K562 (cell line): ENCODE measurements around the gene CDC42EP1. TPM values are rescaled to one million over a fixed set of nuclear protein-coding genes. Genes with fewer than 3 reads are reported as not detected.
A peak's percentile ranks its signal among the peaks of the same experiment; 100 is the strongest.

ENCODE experiments used
- ATAC-seq: fragments of 200-7000 bp; cut with Tn5 transposase; 3 replicates; pipeline ENCODE4 v1.9.1; 2020; ENCODE audit warnings: moderate library complexity
- BruUV-seq: library from RNA; stranded (reverse); fragments of 400-500 nt; replicated peaks from 2 replicates; lab custom pipeline; 2021; lab: Mats Ljungman, UMichigan
- CTCF ChIA-PET: fragments of 300-600 bp; formaldehyde crosslinking; extraction: SDS; loops from one replicate; lab custom pipeline; 2021; ENCODE audit warnings: low intra/inter-chr PET ratio; lab: Yijun Ruan, JAX
- POLR2A ChIA-PET: fragments of 300-600, 350-650 bp; sonication (Branson Sonifier 250); formaldehyde crosslinking; extraction: SDS; loops from one replicate; lab custom pipeline; 2021; ENCODE audit warnings: antibody characterized with exemption, inconsistent platforms; lab: Yijun Ruan, JAX
- DNase-seq, 4 experiments: peaks; one replicate each; pipeline versions ENCODE4 v3.0.0 to v3.0.0-alpha.2; 2011 to 2018; ENCODE audit warnings: low spot score in 3 of 4, mixed read lengths in 3 of 4; ENCODE audit errors: extremely low read depth in 1 of 4
- FAIRE-seq: peaks from 2 replicates; lab custom pipeline; 2011; peaks lifted over from hg19 to GRCh38; lab: Jason Lieb, UNC
- H2AFZ ChIP-seq: 2 replicates; pipeline ENCODE4 v1.6.0; 2011; ENCODE audit warnings: low read depth, low read length, control low read depth, inconsistent platforms
- H3K27ac ChIP-seq: fragments of 200-600 bp; 3 replicates; pipeline ENCODE4 v1.8.0; 2011; ENCODE audit warnings: low read depth, mild to moderate bottlenecking, control low read depth, inconsistent platforms, low read length, moderate library complexity, mixed read lengths; ENCODE audit errors: extremely low read depth
- H3K27me3 ChIP-seq, 2 experiments: fragments of 300-600 bp in 1 of 2; 2 replicates in 1 of 2; 3 replicates in 1 of 2; pipeline versions ENCODE4 v1.6.0 to v1.8.0; 2011; ENCODE audit warnings: inconsistent platforms in 2 of 2, low read length in 2 of 2, mild to moderate bottlenecking in 1 of 2, mixed read lengths in 1 of 2, moderate library complexity in 1 of 2; ENCODE audit not compliant: control insufficient read depth in 2 of 2, insufficient read depth in 2 of 2
- H3K36me3 ChIP-seq: fragments of 300-600 bp; 3 replicates; pipeline ENCODE4 v1.8.0; 2011; ENCODE audit warnings: mild to moderate bottlenecking, low read length, inconsistent platforms; ENCODE audit not compliant: control insufficient read depth, insufficient read depth
- H3K4me1 ChIP-seq, 2 experiments: fragments of 200-600 bp in 1 of 2; replicated peaks in 1 of 2; 2 replicates in 1 of 2; 3 replicates in 1 of 2; pipeline versions ENCODE4 v1.5.1 to v1.8.0; 2011; ENCODE audit warnings: inconsistent platforms in 2 of 2, low read length in 2 of 2, mild to moderate bottlenecking in 1 of 2, mixed read lengths in 1 of 2, moderate library complexity in 1 of 2; ENCODE audit not compliant: control insufficient read depth in 2 of 2, insufficient read depth in 2 of 2
- H3K4me2 ChIP-seq: 2 replicates; pipeline ENCODE4 v1.6.1; 2011; ENCODE audit warnings: low read length, control low read depth, inconsistent platforms, mixed read lengths; ENCODE audit not compliant: insufficient read depth
- H3K4me3 ChIP-seq: fragments of 200-600 bp; sonication (generic), shearing (Covaris generic); 2 replicates; pipeline ENCODE4 v1.5.1; 2016; ENCODE audit warnings: control low read depth, inconsistent platforms
- H3K79me2 ChIP-seq: fragments of 200-600 bp; 3 replicates; pipeline ENCODE4 v1.8.0; 2011; ENCODE audit warnings: low read length, inconsistent platforms; ENCODE audit not compliant: control insufficient read depth, insufficient read depth
- H3K9ac ChIP-seq, 2 experiments: 2 replicates each; pipeline versions ENCODE4 v1.6.0 to v1.6.1; 2011; ENCODE audit warnings: low read depth in 2 of 2, low read length in 2 of 2, control low read depth in 1 of 2, inconsistent platforms in 1 of 2, mild to moderate bottlenecking in 1 of 2, mixed read lengths in 1 of 2; ENCODE audit not compliant: insufficient read depth in 1 of 2
- H3K9me1 ChIP-seq: one replicate; pipeline ENCODE4 v1.6.0; 2011; ENCODE audit warnings: inconsistent platforms, mild to moderate bottlenecking, low read length, moderate library complexity; ENCODE audit not compliant: control insufficient read depth, insufficient read depth
- H3K9me3 ChIP-seq: replicated peaks from 2 replicates; pipeline ENCODE4 v1.5.1; 2011; ENCODE audit warnings: low read depth, low read length, inconsistent platforms; ENCODE audit not compliant: control insufficient read depth, insufficient read depth
- H4K20me1 ChIP-seq: replicated peaks from 2 replicates; pipeline ENCODE4 v1.6.1; 2011; ENCODE audit warnings: low read length, inconsistent platforms, mixed read lengths; ENCODE audit not compliant: control insufficient read depth, insufficient read depth
- BCOR ChIP-seq: fragments of 450-650 bp; IDR thresholded peaks from 2 replicates; pipeline ENCODE4 v1.6.1; 2016
- CXXC5 ChIP-seq: fragments of 250-450 bp; sonication (Bioruptor Pico); IDR thresholded peaks from 2 replicates; pipeline ENCODE4 v1.8.0; 2022; ENCODE audit warnings: inconsistent platforms, mild to moderate bottlenecking, moderate library complexity
- FOXK1 ChIP-seq: sonication (generic); formaldehyde crosslinking; IDR thresholded peaks from 2 replicates; pipeline ENCODE4 v1.8.0; 2022; ENCODE audit warnings: missing genetic modification reagents, mild to moderate bottlenecking, borderline replicate concordance
- GTF2B ChIP-seq: IDR thresholded peaks from 2 replicates; pipeline ENCODE4 v1.6.1; 2011; ENCODE audit not compliant: insufficient read length; ENCODE audit errors: extremely low read depth
- HNRNPLL ChIP-seq: fragments of 200-400 bp; formaldehyde crosslinking; IDR thresholded peaks from 2 replicates; pipeline ENCODE4 v1.6.1; 2017; ENCODE audit warnings: low read length, low read depth, mild to moderate bottlenecking; ENCODE audit not compliant: poor library complexity, severe bottlenecking
- KLF6 ChIP-seq: fragments of 250-450 bp; sonication (Bioruptor Pico); IDR thresholded peaks from 2 replicates; pipeline ENCODE4 v1.4.0; 2020; ENCODE audit warnings: mild to moderate bottlenecking, moderate library complexity, borderline replicate concordance
- POLR2H ChIP-seq: IDR thresholded peaks from 2 replicates; pipeline ENCODE4 v1.6.1; 2016; ENCODE audit warnings: missing genetic modification characterization, low read depth, mild to moderate bottlenecking, control low read depth, missing compliant biosample characterization, moderate library complexity
- POLR3A ChIP-seq: IDR thresholded peaks from 2 replicates; pipeline ENCODE4 v1.6.1; 2011; ENCODE audit warnings: borderline replicate concordance, mild to moderate bottlenecking, moderate library complexity; ENCODE audit not compliant: insufficient read length, insufficient read depth; ENCODE audit errors: extremely low read depth
- RBM22 ChIP-seq: fragments of 200-400 bp; formaldehyde crosslinking; IDR thresholded peaks from 2 replicates; pipeline ENCODE4 v1.6.1; 2018; ENCODE audit warnings: low read length, low read depth; ENCODE audit not compliant: poor library complexity, severe bottlenecking
- RBM25 ChIP-seq: fragments of 200-400 bp; formaldehyde crosslinking; IDR thresholded peaks from 2 replicates; pipeline ENCODE4 v1.6.1; 2018; ENCODE audit warnings: low read length, low read depth, moderate library complexity; ENCODE audit not compliant: severe bottlenecking
- SAP30 ChIP-seq: fragments of 200-600 bp; sonication (generic); IDR thresholded peaks from 2 replicates; pipeline ENCODE4 v1.6.1; 2012; ENCODE audit warnings: borderline replicate concordance, low read depth, mild to moderate bottlenecking, moderate library complexity, low read length, control low read depth, inconsistent platforms; ENCODE audit not compliant: insufficient read depth, poor library complexity, severe bottlenecking
- STAG1 ChIP-seq: sonication (generic); formaldehyde crosslinking; IDR thresholded peaks from 2 replicates; pipeline ENCODE4 v1.5.0; 2020; ENCODE audit warnings: missing genetic modification reagents, borderline replicate concordance
- TRIM25 ChIP-seq: fragments of 450-650 bp; IDR thresholded peaks from 2 replicates; pipeline ENCODE4 v1.7.0; 2016; ENCODE audit warnings: borderline replicate concordance
- XRCC4 ChIP-seq: IDR thresholded peaks from one replicate; pipeline ENCODE4 v1.6.1; 2011; ENCODE audit not compliant: insufficient read depth, insufficient read length; ENCODE audit errors: extremely low read depth
- WGBS: fragments of 100-300 bp; shearing (Covaris generic); methylation state at CpG from one replicate; pipeline ENCODE4 v1.1.6; 2016; ENCODE audit warnings: low coverage, mixed read lengths; ENCODE audit not compliant: insufficient coverage; ENCODE audit errors: missing lambda C conversion rate; 5-methylcytosine and 5-hydroxymethylcytosine counted together
- in situ Hi-C: fragments of 300-500 bp; cut with MboI; formaldehyde crosslinking; loops from 4 replicates; pipeline ENCODE4 v1.15.0; 2018; ENCODE audit warnings: inconsistent platforms, mixed read lengths
- intact Hi-C: fragments of 100-400 bp; cut with micrococcal nuclease; formaldehyde crosslinking; loops from 2 replicates; pipeline ENCODE4 v1.14.2; 2022
- polyA plus RNA-seq, 8 experiments: library from polyadenylated mRNA; depleted of rRNA in 4 of 8; stranded (reverse) in 5 of 8; unstranded in 3 of 8; fragments of >200 nt; fragmentation: Nextera tagmentation in 2 of 8; fragmentation: Illumina TruSeq in 1 of 8; extraction: Ambion mirVana in 2 of 8; extraction: Trizol in 1 of 8; gene quantifications; 2 replicates each; pipeline versions ENCODE4 v1.2.1 to v1.2.3, GENCODE V29; 2011 to 2014; ENCODE audit warnings: inconsistent platforms in 1 of 8, missing spikeins in 1 of 8
- total RNA-seq, 7 experiments: library from RNA; depleted of rRNA in 6 of 7; stranded (reverse); fragments of >200 nt in 6 of 7; fragmentation: Illumina TruSeq in 2 of 7; extraction: Trizol in 2 of 7; gene quantifications; 2 replicates each; pipeline versions ENCODE4 v1.2.1 to v1.2.3, GENCODE V29; 2011 to 2021; ENCODE audit warnings: low replicate concordance in 1 of 7
- TF ChIP-seq, protein P1 (sequence below): fragments of 250-450 bp; sonication (Bioruptor Pico); IDR thresholded peaks from 2 replicates; pipeline ENCODE4 v1.5.0; 2021

The CDC42EP1 gene
- total and polyA plus RNA-seq, 9 of the 15 experiments (the other 6 are each of a cell fraction or from before 2014, with no cell fraction given): 0.67 to 70.2 (median 7.3) TPM

GRCh38 chr22:37559901-37560607 is at the start of gene CDC42EP1 (continued):
- TF ChIP-seq GTF2B (no peak), CXXC5 (peak; percentile 62), POLR2H (tag) (peak; percentile 59; the same call in 1 of the 2 replicates)
- TF ChIP-seq, all 486 proteins: peak for 37

- Histone ChIP-seq H3K9ac (peak overlapping the region in 1 of 2 experiments; percentile 83; a peak in 1 of 4 replicates), H3K4me1 (peaks cover 21 to 30% of the 10 kb centered on the region in 2 experiments), H3K4me2 (peak overlapping the region; percentile 44; the same call in 1 of the 2 replicates), H3K27me3 (no peaks in the 10 kb centered on the region), H4K20me1 (no peaks in the 10 kb centered on the region), H3K36me3 (peaks cover 11% of the 10 kb centered on the region; the same call in 2 of the 3 replicates), H3K4me3 (no peak overlapping the region), H2AFZ (no peak overlapping the region), H3K9me1 (no peaks in the 10 kb centered on the region), H3K79me2 (no peaks in the 10 kb centered on the region), H3K27ac (no peak overlapping the region), H3K9me3 (no peaks in the 10 kb centered on the region)
- 86% methylated on average over 2 of the region's 6 CpGs for WGBS
- no TSS peak for BruUV-seq
- DNase-seq (no peak), FAIRE-seq (no peak), ATAC-seq (no peak)
- intact Hi-C loops (no loop called here), in situ Hi-C loops (no loop called here)
- ChIA-PET CTCF (no interaction called here), POLR2A (no interaction called here)
- no peak for TF ChIP-seq HNRNPLL
- TF ChIP-seq, protein P1, sequence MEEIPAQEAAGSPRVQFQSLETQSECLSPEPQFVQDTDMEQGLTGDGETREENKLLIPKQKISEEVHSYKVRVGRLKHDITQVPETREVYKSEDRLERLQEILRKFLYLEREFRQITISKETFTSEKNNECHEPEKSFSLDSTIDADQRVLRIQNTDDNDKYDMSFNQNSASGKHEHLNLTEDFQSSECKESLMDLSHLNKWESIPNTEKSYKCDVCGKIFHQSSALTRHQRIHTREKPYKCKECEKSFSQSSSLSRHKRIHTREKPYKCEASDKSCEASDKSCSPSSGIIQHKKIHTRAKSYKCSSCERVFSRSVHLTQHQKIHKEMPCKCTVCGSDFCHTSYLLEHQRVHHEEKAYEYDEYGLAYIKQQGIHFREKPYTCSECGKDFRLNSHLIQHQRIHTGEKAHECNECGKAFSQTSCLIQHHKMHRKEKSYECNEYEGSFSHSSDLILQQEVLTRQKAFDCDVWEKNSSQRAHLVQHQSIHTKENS (CRISPR knock-in tag): no peak
- TF ChIP-seq KLF6 (CRISPR knock-in tag): no peak
- TF ChIP-seq RBM22: no peak
- TF ChIP-seq TRIM25: no peak
- no peak for TF ChIP-seq FOXK1
- no peak for TF ChIP-seq POLR3A
- TF ChIP-seq SAP30: no peak
- no peak for TF ChIP-seq STAG1 (CRISPR knock-in tag)
- TF ChIP-seq BCOR: peak; percentile 82
- peak; percentile 82 for TF ChIP-seq RBM25
- no peak for TF ChIP-seq XRCC4
These were observed 48.7 kb upstream of the CDC42EP1 start for GRCh38 chr22:37511395-37512104.
